ENCODE measurements around the gene DCLK3. TPM values are rescaled to one million over a fixed set of nuclear protein-coding genes. Genes with fewer than 3 reads are reported as not detected.

DCLK3 gene
- polyA plus RNA-seq, 3 donors from 2014 or later = not detected

DNA sequence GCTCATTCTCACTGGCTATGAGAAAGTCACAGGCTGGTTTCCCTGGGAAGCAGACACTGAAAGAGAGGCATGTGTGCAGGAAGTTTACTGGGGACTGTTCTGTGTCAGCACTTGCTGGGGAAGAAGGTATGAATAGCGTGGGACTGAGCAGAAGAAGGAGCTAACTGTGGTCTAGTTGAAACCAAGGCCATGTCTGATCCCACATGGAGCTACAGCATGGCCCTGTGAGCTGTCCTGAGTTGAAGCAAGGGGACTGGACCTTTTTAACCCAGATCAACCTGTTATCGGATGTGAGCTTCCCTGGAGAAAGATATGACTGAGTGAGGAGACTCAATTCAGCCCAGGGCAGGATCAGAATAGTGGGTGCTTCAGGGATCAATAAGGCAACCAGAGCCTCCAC is 53.7 kb downstream of the DCLK3 start:
- Mint-ChIP-seq H3K4me1 (no peaks in the 10 kb centered on the region), H3K4me3 (no peak overlapping the region), H3K27ac (no peak overlapping the region), H3K36me3 (no peaks in the 10 kb centered on the region), H3K9me3 (no peaks in the 10 kb centered on the region), H3K27me3 (ENCODE audit: low read depth in 3 of 3) (peaks cover 2 to 10% (median 4%) of the 10 kb centered on the region in 3 donors)
- DNase-seq = no peak

DNA sequence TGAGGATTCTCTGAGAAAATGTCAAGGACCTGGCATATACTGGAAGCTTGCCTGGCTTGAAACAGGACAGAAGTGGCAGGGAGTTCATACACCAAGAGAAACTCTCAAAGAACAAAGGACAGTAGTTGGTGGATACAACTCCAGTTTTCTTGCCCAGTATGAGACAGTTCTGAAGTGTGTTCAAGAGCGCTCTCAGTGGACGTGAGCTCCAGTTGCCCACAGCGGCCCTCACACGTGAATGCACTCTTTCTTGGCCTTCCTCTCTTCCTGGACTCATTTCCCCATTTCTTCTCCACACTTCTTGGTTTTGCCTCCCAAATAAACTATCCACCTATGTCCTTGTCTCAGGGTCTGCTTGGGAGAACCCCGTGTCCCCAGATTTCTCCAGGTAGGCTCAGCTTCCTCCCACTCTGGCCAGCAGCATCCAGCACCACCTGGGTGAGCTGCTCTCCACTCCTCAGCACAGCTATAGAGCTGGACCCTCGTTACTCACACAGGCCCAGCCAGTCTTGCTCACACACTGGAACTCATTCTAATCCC is 54.5 kb downstream of the DCLK3 start:
- no peaks in the 10 kb centered on the region for H3K9me3 Mint-ChIP-seq
- H3K4me3 Mint-ChIP-seq = no peak overlapping the region
- peaks cover 2 to 10% (median 4%) of the 10 kb centered on the region in 3 donors for H3K27me3 Mint-ChIP-seq (ENCODE audit: low read depth in 3 of 3)

DNA sequence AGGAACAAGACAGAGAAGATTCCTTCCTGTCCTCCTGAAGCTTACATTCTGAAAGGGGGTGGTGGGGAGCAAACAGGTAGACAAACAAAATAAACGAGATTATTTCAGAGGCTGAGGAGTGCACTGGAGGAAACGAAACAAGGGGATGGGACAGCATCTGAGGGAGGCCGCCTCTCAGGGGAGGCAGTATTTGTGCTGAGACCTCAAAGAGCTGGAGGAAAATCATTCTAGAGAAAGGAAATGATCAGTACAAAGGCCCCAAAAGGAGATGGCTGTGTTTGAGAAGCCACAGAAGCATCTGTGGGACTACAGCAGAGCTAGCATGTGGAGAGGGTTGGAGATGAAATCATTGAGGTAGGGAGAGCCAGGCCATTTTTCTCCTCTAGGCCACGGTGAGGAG is 55.1 kb downstream of the DCLK3 start:
- Mint-ChIP-seq H3K4me1 (no peaks in the 10 kb centered on the region), H3K36me3 (no peaks in the 10 kb centered on the region), H3K27ac (no peak overlapping the region)

More for the DNA sequence above, 54.5 kb downstream of the DCLK3 start:
- DNase-seq = no peak
- Mint-ChIP-seq H3K4me1 (no peaks in the 10 kb centered on the region), H3K36me3 (no peaks in the 10 kb centered on the region), H3K27ac (peak overlapping the region in 1 of 6 donors; percentile 4)

DNA sequence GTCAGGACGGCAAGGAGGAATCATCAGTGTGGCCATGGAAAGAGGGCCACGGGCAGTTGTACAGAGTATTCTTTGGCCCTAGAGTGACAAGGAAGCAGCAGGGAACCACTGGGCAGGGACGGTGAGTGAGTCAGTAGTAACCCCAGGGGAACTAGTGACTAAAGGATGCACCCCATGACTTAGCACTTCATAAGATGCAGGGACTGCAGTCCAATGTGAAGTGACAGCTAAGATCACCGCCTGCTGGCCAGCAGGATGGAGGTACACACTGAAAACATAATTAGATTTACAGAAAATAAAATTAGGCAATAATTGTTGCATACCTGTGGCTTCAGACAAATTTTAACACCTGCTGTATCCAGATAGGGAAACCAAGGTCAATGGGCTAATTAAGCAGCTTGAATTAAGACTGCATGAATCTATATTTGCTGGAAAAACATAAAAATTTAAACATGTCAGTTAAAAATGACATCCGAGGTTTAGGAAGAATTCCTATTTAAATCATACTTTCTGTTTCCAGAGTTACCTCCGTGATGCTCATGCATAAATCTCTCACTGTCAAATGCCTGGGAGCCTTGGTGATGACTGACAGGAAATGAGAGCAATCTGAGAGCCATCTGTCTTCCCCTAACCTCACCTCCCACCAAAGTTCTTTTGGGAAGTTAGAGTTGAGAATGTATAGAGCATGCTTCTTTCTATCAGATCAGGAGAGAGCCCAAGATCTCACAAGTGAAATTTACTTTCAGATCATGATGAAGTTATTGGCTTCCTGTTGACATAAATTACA is 56.5 kb downstream of the DCLK3 start:
- DNase-seq = no peak
- peaks cover 2 to 10% (median 4%) of the 10 kb centered on the region in 3 donors for H3K27me3 Mint-ChIP-seq (ENCODE audit: low read depth in 3 of 3)
- H3K9me3 Mint-ChIP-seq = no peaks in the 10 kb centered on the region
- no peaks in the 10 kb centered on the region for H3K36me3 Mint-ChIP-seq
- no peak overlapping the region for H3K4me3 Mint-ChIP-seq
- no peak overlapping the region for H3K27ac Mint-ChIP-seq
- no peaks in the 10 kb centered on the region for H3K4me1 Mint-ChIP-seq

More for the DNA sequence above, 55.1 kb downstream of the DCLK3 start:
- DNase-seq = no peak
- H3K27me3 Mint-ChIP-seq (ENCODE audit: low read depth in 3 of 3) = peaks cover 2 to 10% (median 4%) of the 10 kb centered on the region in 3 donors
- no peaks in the 10 kb centered on the region for H3K9me3 Mint-ChIP-seq
- H3K4me3 Mint-ChIP-seq = no peak overlapping the region

DNA sequence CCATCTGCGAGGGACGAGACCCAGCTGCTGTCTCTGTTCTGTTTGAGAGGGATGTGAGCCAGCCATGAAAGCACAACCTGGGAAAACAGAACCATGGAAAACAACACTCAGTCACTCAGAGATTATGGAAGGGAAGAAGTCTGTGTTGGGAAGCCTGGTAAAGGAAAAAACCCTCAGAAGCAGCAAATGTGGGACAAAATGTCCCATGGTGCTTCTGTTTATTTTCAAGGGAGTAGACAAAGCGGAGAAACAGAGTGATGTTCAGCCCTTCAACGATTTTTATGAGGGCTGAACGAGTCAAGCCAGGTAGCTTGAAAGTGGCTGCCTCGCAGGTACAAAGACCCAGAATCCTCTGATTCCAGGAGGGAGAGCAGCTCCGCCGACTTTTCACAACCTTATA is 59.3 kb downstream of the DCLK3 start:
- no peak overlapping the region for H3K27ac Mint-ChIP-seq

DNA sequence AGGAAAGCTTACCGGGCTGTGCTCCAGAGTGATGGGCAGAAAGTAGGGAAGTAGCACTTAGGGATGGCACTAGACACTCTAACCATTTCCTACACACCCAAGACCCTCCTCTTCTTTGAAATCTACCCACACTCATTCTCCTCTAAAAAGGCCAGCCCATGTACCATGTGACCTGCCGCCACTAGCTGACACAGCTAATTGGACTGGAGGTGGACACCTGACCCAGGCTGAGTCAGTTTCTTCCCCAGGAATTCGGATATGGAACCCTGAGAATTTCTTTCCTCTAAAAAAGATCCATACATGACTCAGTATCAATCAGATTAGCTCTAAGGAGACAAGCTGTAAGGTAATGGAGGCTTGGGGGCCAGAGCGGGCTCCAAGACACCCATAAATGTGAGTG is 60.1 kb downstream of the DCLK3 start:
- Mint-ChIP-seq H3K4me1 (no peaks in the 10 kb centered on the region), H3K9me3 (no peaks in the 10 kb centered on the region), H3K27me3 (ENCODE audit: low read depth in 3 of 3) (peaks cover 0 to 7% (median 0%) of the 10 kb centered on the region in 3 donors), H3K4me3 (no peak overlapping the region), H3K36me3 (no peaks in the 10 kb centered on the region), H3K27ac (no peak overlapping the region)
- no peak for DNase-seq

More for the DNA sequence above, 59.3 kb downstream of the DCLK3 start:
- no peaks in the 10 kb centered on the region for H3K4me1 Mint-ChIP-seq
- H3K4me3 Mint-ChIP-seq = no peak overlapping the region
- no peaks in the 10 kb centered on the region for H3K36me3 Mint-ChIP-seq
- no peak for DNase-seq
- H3K27me3 Mint-ChIP-seq (ENCODE audit: low read depth in 3 of 3) = peaks cover 0 to 10% (median 1%) of the 10 kb centered on the region in 3 donors
- no peaks in the 10 kb centered on the region for H3K9me3 Mint-ChIP-seq

- no peak for DNase-seq
- Mint-ChIP-seq H3K4me3 (no peak overlapping the region), H3K27ac (no peak overlapping the region), H3K27me3 (ENCODE audit: low read depth in 3 of 3) (peaks cover 0 to 6% (median 2%) of the 10 kb centered on the region in 3 donors), H3K36me3 (no peaks in the 10 kb centered on the region), H3K9me3 (no peaks in the 10 kb centered on the region), H3K4me1 (no peaks in the 10 kb centered on the region)
These were observed 63.1 kb downstream of the DCLK3 start for GRCh38 chr3:36701249-36701572.

DNA sequence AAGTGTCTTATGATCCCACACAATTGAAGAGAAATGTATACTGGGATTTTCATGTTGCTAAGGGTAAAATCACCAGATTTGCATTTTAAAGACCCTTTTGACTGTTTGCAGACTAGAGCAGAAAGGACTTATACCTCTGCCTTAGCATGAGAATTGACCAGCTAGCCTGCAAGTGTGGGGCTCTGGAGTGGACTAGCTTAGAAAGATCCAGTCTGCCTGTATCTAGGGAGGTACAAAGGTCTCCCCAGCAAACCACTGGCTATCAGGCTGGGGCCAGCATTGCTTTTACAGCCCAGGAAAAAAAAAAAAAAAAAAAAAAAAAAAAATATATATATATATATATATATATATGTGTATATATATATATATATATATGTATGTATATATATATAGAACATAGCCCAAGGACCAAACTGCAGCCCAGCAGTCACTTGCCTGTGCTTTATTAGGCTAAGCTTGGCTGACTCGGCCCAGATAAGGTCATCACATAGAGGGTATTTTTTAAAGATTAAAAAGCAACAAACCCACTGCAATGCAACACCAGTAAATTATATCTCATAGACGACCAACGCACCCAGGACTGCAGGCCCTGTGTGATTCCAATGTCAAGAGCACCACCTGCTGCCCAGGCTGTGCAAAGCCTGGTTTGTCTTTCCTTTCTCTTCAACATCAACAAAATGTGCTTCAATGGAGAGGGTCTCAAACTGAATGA is 63.7 kb downstream of the DCLK3 start:
- Mint-ChIP-seq H3K27me3 (ENCODE audit: low read depth in 3 of 3) (peaks cover 0 to 2% (median under 1%) of the 10 kb centered on the region in 3 donors), H3K9me3 (no peaks in the 10 kb centered on the region), H3K4me1 (no peaks in the 10 kb centered on the region), H3K4me3 (no peak overlapping the region), H3K27ac (no peak overlapping the region), H3K36me3 (no peaks in the 10 kb centered on the region)
- peak in 2 of 3 donors; percentile 10 to 15 for DNase-seq

DNA sequence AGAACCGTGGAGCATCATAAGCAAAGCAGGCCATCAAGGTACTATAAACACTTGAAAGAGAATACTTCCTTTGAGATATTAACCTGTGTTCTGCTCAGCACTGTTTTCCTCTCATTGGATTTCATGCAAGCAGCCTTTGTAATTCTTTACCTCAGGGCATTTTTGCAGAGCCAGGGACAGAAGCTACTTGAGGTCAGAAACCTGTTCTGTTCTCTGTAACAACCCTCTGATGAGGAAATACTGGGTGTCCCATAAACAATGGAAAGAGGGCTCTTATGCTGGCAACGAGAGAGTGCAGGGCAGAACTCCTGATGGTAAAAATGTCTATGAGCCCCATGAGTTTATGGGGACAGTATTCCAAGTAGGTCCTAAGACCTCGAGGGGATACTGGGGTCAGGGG is 66.0 kb downstream of the DCLK3 start:
- H3K4me1 Mint-ChIP-seq = no peaks in the 10 kb centered on the region
- H3K27me3 Mint-ChIP-seq (ENCODE audit: low read depth in 3 of 3) = peaks cover 0 to 4% (median 0%) of the 10 kb centered on the region in 3 donors
- H3K4me3 Mint-ChIP-seq = no peak overlapping the region
- no peak for DNase-seq
- H3K27ac Mint-ChIP-seq = no peak overlapping the region
- H3K9me3 Mint-ChIP-seq = no peaks in the 10 kb centered on the region
- H3K36me3 Mint-ChIP-seq = no peaks in the 10 kb centered on the region

- H3K27me3 Mint-ChIP-seq (ENCODE audit: low read depth in 3 of 3) = peaks cover 0 to 4% (median 0%) of the 10 kb centered on the region in 3 donors
- H3K4me1 Mint-ChIP-seq = no peaks in the 10 kb centered on the region
- H3K36me3 Mint-ChIP-seq = no peaks in the 10 kb centered on the region
- no peak for DNase-seq
- no peak overlapping the region for H3K27ac Mint-ChIP-seq
- no peak overlapping the region for H3K4me3 Mint-ChIP-seq
- no peaks in the 10 kb centered on the region for H3K9me3 Mint-ChIP-seq
These were observed 66.9 kb downstream of the DCLK3 start for GRCh38 chr3:36697229-36698001.

DNA sequence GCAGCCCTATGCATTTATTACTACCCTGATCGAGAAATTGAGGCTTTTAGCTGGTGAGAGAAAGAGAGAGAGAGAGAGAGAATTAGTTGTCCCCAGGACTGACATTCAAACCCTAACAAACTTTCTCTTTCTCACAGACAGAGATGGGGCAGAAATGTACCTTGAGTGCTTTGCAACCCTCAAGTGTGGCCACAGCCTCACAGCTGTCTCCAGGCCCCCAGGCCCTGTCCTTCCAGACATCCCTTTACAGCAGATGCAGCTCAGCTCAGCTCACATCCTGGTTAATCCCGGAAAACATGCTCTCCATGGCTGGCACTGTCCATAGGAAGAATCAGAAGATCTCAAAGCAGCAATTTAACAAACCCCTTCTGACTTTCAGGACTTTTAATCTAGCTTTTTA is 67.6 kb downstream of the DCLK3 start:
- DNase-seq = no peak
- H3K27ac Mint-ChIP-seq = no peak overlapping the region
- H3K36me3 Mint-ChIP-seq = no peaks in the 10 kb centered on the region
- H3K4me1 Mint-ChIP-seq = no peaks in the 10 kb centered on the region
- H3K27me3 Mint-ChIP-seq (ENCODE audit: low read depth in 3 of 3) = peaks cover 0 to 4% (median 0%) of the 10 kb centered on the region in 3 donors
- no peaks in the 10 kb centered on the region for H3K9me3 Mint-ChIP-seq
- H3K4me3 Mint-ChIP-seq = no peak overlapping the region

DNA sequence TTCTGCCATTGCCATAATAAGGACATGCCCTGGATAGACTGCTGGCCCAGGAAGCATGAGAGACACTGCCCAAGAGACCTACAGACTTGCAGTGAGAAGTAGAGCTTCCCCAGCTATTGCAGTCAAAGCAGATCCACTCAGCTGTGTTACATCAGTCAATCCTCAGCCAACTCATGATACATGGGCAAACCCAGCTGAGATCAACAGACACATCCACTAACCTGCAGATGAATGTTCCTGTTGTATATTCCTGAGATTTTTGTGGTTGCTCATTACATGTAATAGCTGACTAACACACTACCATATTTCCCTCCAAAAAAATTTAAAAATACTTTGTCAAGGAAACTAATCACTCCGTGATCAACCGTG is 68.6 kb downstream of the DCLK3 start:
- Mint-ChIP-seq H3K27me3 (ENCODE audit: low read depth in 3 of 3) (peaks cover 0 to 4% (median 2%) of the 10 kb centered on the region in 3 donors), H3K27ac (no peak overlapping the region), H3K36me3 (no peaks in the 10 kb centered on the region), H3K4me3 (no peak overlapping the region), H3K4me1 (no peaks in the 10 kb centered on the region), H3K9me3 (no peaks in the 10 kb centered on the region)
- no peak for DNase-seq

- no peaks in the 10 kb centered on the region for H3K9me3 Mint-ChIP-seq
- no peak overlapping the region for H3K4me3 Mint-ChIP-seq
- no peak overlapping the region for H3K27ac Mint-ChIP-seq
- no peak for DNase-seq
- peaks cover 0 to 4% (median 2%) of the 10 kb centered on the region in 3 donors for H3K27me3 Mint-ChIP-seq (ENCODE audit: low read depth in 3 of 3)
- H3K36me3 Mint-ChIP-seq = no peaks in the 10 kb centered on the region
- H3K4me1 Mint-ChIP-seq = no peaks in the 10 kb centered on the region
These were observed 69.1 kb downstream of the DCLK3 start for GRCh38 chr3:36695113-36695768.
